GM12878 (cell line): Measurements from ENCODE around the gene CNNM3.

ENCODE experiments used
- ATF7 ChIP-seq: fragments of 450-650 bp; IDR thresholded peaks from 2 replicates; pipeline ENCODE4 v1.6.1; 2016; ENCODE audit warnings: low read depth, mild to moderate bottlenecking
- RAD21 ChIP-seq: IDR thresholded peaks from 2 replicates; pipeline ENCODE4 v1.6.1; 2011; ENCODE audit warnings: mild to moderate bottlenecking, low read depth, low read length, moderate library complexity; ENCODE audit not compliant: insufficient read depth
- SP1 ChIP-seq: IDR thresholded peaks from one replicate; pipeline ENCODE4 v1.6.1; 2011; ENCODE audit warnings: low read depth, low read length
- TCF12 ChIP-seq: IDR thresholded peaks from 2 replicates; pipeline ENCODE4 v1.6.1; 2011; ENCODE audit warnings: low read depth, mild to moderate bottlenecking, low read length
- YBX1 ChIP-seq: fragments of 450-650 bp; IDR thresholded peaks from 2 replicates; pipeline ENCODE4 v1.6.1; 2016; ENCODE audit warnings: antibody characterized with exemption

GRCh38 chr2:96806468-96807126, 9.5 kb upstream of the CNNM3 start:
- TF ChIP-seq SP1 = no peak
- no peak for TF ChIP-seq RAD21
- no peak for TF ChIP-seq ATF7
- no peak for TF ChIP-seq TCF12
- no peak for TF ChIP-seq YBX1
